ENCODE measurements around the gene GPR62. TPM values are rescaled to one million over a fixed set of nuclear protein-coding genes. Genes with fewer than 3 reads are reported as not detected.
A peak's percentile ranks its signal among the peaks of the same experiment; 100 is the strongest.

Gene GPR62
- total and polyA plus RNA-seq, 9 donors = 0.13 to 0.59 (median 0.50) TPM

GRCh38 chr3:51937611-51938450 is 17.4 kb upstream of the GPR62 start:
- WGBS (ENCODE audit: insufficient coverage) = 89% methylated on average over 6 of the region's 13 CpGs
- DNase-seq = no peak
- Histone ChIP-seq H3K27me3 (ENCODE audit: control insufficient read depth, insufficient read depth, low read length) (no peaks in the 10 kb centered on the region), H3K4me1 (ENCODE audit: control insufficient read depth, insufficient read depth, low read length) (peaks cover 18% of the 10 kb centered on the region), H3K4me3 (ENCODE audit: low read length) (no peak overlapping the region), H3K27ac (ENCODE audit: low read length) (no peak overlapping the region), H3K36me3 (ENCODE audit: control insufficient read depth, insufficient read depth, low read length) (peaks cover 60% of the 10 kb centered on the region), H3K9me3 (replicated peaks; ENCODE audit: control insufficient read depth, low read depth, low read length) (no peaks in the 10 kb centered on the region)

- Histone ChIP-seq H3K27me3 (ENCODE audit: control insufficient read depth, insufficient read depth, low read length) (no peaks in the 10 kb centered on the region), H3K27ac (ENCODE audit: low read length) (no peak overlapping the region), H3K4me1 (ENCODE audit: control insufficient read depth, insufficient read depth, low read length) (peaks cover 25% of the 10 kb centered on the region), H3K9me3 (replicated peaks; ENCODE audit: control insufficient read depth, low read depth, low read length) (no peaks in the 10 kb centered on the region), H3K36me3 (ENCODE audit: control insufficient read depth, insufficient read depth, low read length) (peaks cover 50% of the 10 kb centered on the region), H3K4me3 (ENCODE audit: low read length) (no peak overlapping the region)
- no peak for DNase-seq
- WGBS (ENCODE audit: insufficient coverage) = 89% methylated on average over 4 of the region's 9 CpGs
These were observed 16.3 kb upstream of the GPR62 start for GRCh38 chr3:51938780-51939425.

GRCh38 chr3:51940648-51941462 is 14.3 kb upstream of the GPR62 start:
- H3K9me3 ChIP-seq (replicated peaks; ENCODE audit: control insufficient read depth, low read depth, low read length) = no peaks in the 10 kb centered on the region
- H3K4me1 ChIP-seq (ENCODE audit: control insufficient read depth, insufficient read depth, low read length) = peaks cover 25% of the 10 kb centered on the region
- H3K4me3 ChIP-seq (ENCODE audit: low read length) = peak overlapping the region; percentile 95
- 35% methylated on average over 8 of the region's 13 CpGs for WGBS (ENCODE audit: insufficient coverage)
- peak overlapping the region; percentile 76 for H3K27ac ChIP-seq (ENCODE audit: low read length)
- H3K36me3 ChIP-seq (ENCODE audit: control insufficient read depth, insufficient read depth, low read length) = peaks cover 32% of the 10 kb centered on the region
- peak; percentile 46 for DNase-seq
- H3K27me3 ChIP-seq (ENCODE audit: control insufficient read depth, insufficient read depth, low read length) = no peaks in the 10 kb centered on the region

- 0% methylated on average over 13 of the region's 20 CpGs for WGBS (ENCODE audit: insufficient coverage)
- peak overlapping the region; percentile 95 for H3K4me3 ChIP-seq (ENCODE audit: low read length)
- H3K4me1 ChIP-seq (ENCODE audit: control insufficient read depth, insufficient read depth, low read length) = peaks cover 25% of the 10 kb centered on the region
- no peaks in the 10 kb centered on the region for H3K27me3 ChIP-seq (ENCODE audit: control insufficient read depth, insufficient read depth, low read length)
- peaks cover 27% of the 10 kb centered on the region for H3K36me3 ChIP-seq (ENCODE audit: control insufficient read depth, insufficient read depth, low read length)
- no peak for DNase-seq
- H3K9me3 ChIP-seq (replicated peaks; ENCODE audit: control insufficient read depth, low read depth, low read length) = no peaks in the 10 kb centered on the region
- peak overlapping the region; percentile 76 for H3K27ac ChIP-seq (ENCODE audit: low read length)
These were observed 13.8 kb upstream of the GPR62 start for GRCh38 chr3:51941463-51941797.

- under 1% methylated on average over 59 of the region's 67 CpGs for WGBS (ENCODE audit: insufficient coverage)
- H3K36me3 ChIP-seq (ENCODE audit: control insufficient read depth, insufficient read depth, low read length) = peaks cover 21% of the 10 kb centered on the region
These were observed 13.2 kb upstream of the GPR62 start, which contains the start of the genes PARP3 and RRP9 for GRCh38 chr3:51941798-51942602. PARP3 (plus strand) TSS chr3:51942363; CDS start chr3:51943356, 993 bp downstream. RRP9 (minus strand) TSS chr3:51941904; CDS start chr3:51941867, 37 bp downstream.

GRCh38 chr3:51942603-51943450 is 12.4 kb upstream of the GPR62 start:
- DNase-seq = peak; percentile 43
- Histone ChIP-seq H3K36me3 (ENCODE audit: control insufficient read depth, insufficient read depth, low read length) (peaks cover 13% of the 10 kb centered on the region), H3K27me3 (ENCODE audit: control insufficient read depth, insufficient read depth, low read length) (no peaks in the 10 kb centered on the region), H3K27ac (ENCODE audit: low read length) (peak overlapping the region; percentile 88), H3K4me1 (ENCODE audit: control insufficient read depth, insufficient read depth, low read length) (peaks cover 25% of the 10 kb centered on the region), H3K9me3 (replicated peaks; ENCODE audit: control insufficient read depth, low read depth, low read length) (no peaks in the 10 kb centered on the region), H3K4me3 (ENCODE audit: low read length) (peak overlapping the region; percentile 52)
- 71% methylated on average over 10 of the region's 17 CpGs for WGBS (ENCODE audit: insufficient coverage)

More at GRCh38 chr3:51941798-51942602, 13.2 kb upstream of the GPR62 start, which contains the start of the genes PARP3 and RRP9:
- DNase-seq = peak; percentile 100
- Histone ChIP-seq H3K4me1 (ENCODE audit: control insufficient read depth, insufficient read depth, low read length) (peaks cover 25% of the 10 kb centered on the region), H3K9me3 (replicated peaks; ENCODE audit: control insufficient read depth, low read depth, low read length) (no peaks in the 10 kb centered on the region), H3K27me3 (ENCODE audit: control insufficient read depth, insufficient read depth, low read length) (no peaks in the 10 kb centered on the region), H3K4me3 (ENCODE audit: low read length) (peak within 1 kb of the TSS; percentile 95), H3K27ac (ENCODE audit: low read length) (peak within 1 kb of the TSS; percentile 88)

- H3K27ac ChIP-seq (ENCODE audit: low read length) = no peak overlapping the region
- H3K4me3 ChIP-seq (ENCODE audit: low read length) = no peak overlapping the region
- WGBS (ENCODE audit: insufficient coverage) = 92% methylated on average over 20 of the region's 21 CpGs
These were observed 11.5 kb upstream of the GPR62 start for GRCh38 chr3:51943451-51944391.

GRCh38 chr3:51944451-51945021 is 10.6 kb upstream of the GPR62 start:
- H3K27ac ChIP-seq (ENCODE audit: low read length) = no peak overlapping the region
- WGBS (ENCODE audit: insufficient coverage) = 77% methylated on average over 9 of the region's 11 CpGs
- H3K4me1 ChIP-seq (ENCODE audit: control insufficient read depth, insufficient read depth, low read length) = peaks cover 25% of the 10 kb centered on the region
- H3K36me3 ChIP-seq (ENCODE audit: control insufficient read depth, insufficient read depth, low read length) = no peaks in the 10 kb centered on the region
- DNase-seq = peak; percentile 6
- no peaks in the 10 kb centered on the region for H3K27me3 ChIP-seq (ENCODE audit: control insufficient read depth, insufficient read depth, low read length)
- no peak overlapping the region for H3K4me3 ChIP-seq (ENCODE audit: low read length)
- H3K9me3 ChIP-seq (replicated peaks; ENCODE audit: control insufficient read depth, low read depth, low read length) = no peaks in the 10 kb centered on the region

More at GRCh38 chr3:51943451-51944391, 11.5 kb upstream of the GPR62 start:
- DNase-seq = no peak
- H3K27me3 ChIP-seq (ENCODE audit: control insufficient read depth, insufficient read depth, low read length) = no peaks in the 10 kb centered on the region
- H3K36me3 ChIP-seq (ENCODE audit: control insufficient read depth, insufficient read depth, low read length) = peaks cover 7% of the 10 kb centered on the region
- H3K9me3 ChIP-seq (replicated peaks; ENCODE audit: control insufficient read depth, low read depth, low read length) = no peaks in the 10 kb centered on the region
- H3K4me1 ChIP-seq (ENCODE audit: control insufficient read depth, insufficient read depth, low read length) = peaks cover 25% of the 10 kb centered on the region

Measured in muscle of leg (tissue), 11 donors.